GM19452 (cell line): ENCODE results near the gene ERC2.

Experiments used
- ATAC-seq: cut with Tn5 transposase; IDR thresholded peaks from one replicate; pipeline ENCODE4 v1.9.1; 2021; ENCODE audit not compliant: unreplicated experiment

Gene ERC2

GRCh38 chr3:56126632-56127031 is 341.6 kb downstream of the ERC2 start:
- no peak for ATAC-seq

- no peak for ATAC-seq
Measured at GRCh38 chr3:56125358-56126005, 342.8 kb downstream of the ERC2 start.

- ATAC-seq = no peak
Measured at GRCh38 chr3:56124546-56124945, 343.7 kb downstream of the ERC2 start.

- ATAC-seq = no peak
Measured at GRCh38 chr3:56123487-56123886, 344.8 kb downstream of the ERC2 start.

GRCh38 chr3:56122911-56123310 is 345.4 kb downstream of the ERC2 start:
- no peak for ATAC-seq

- no peak for ATAC-seq
Measured at GRCh38 chr3:56121716-56122115, 346.6 kb downstream of the ERC2 start.

- ATAC-seq = no peak
Measured at GRCh38 chr3:56119575-56120349, 348.5 kb downstream of the ERC2 start.

- ATAC-seq = no peak
Measured at GRCh38 chr3:56118968-56119367, 349.3 kb downstream of the ERC2 start.

GRCh38 chr3:56115698-56116097 is 352.6 kb downstream of the ERC2 start:
- ATAC-seq = no peak

GRCh38 chr3:56115199-56115598 is 353.1 kb downstream of the ERC2 start:
- ATAC-seq = no peak

GRCh38 chr3:56113908-56114307 is 354.4 kb downstream of the ERC2 start:
- no peak for ATAC-seq

- no peak for ATAC-seq
Measured at GRCh38 chr3:56113231-56113630, 355.0 kb downstream of the ERC2 start.

- no peak for ATAC-seq
Measured at GRCh38 chr3:56111606-56112304, 356.5 kb downstream of the ERC2 start.

- no peak for ATAC-seq
Measured at GRCh38 chr3:56110886-56111285, 357.4 kb downstream of the ERC2 start.

GRCh38 chr3:56107157-56107556 is 361.1 kb downstream of the ERC2 start:
- ATAC-seq = no peak

GRCh38 chr3:56102032-56102431 is 366.2 kb downstream of the ERC2 start:
- no peak for ATAC-seq

- ATAC-seq = no peak
Measured at GRCh38 chr3:56101576-56101975, 366.7 kb downstream of the ERC2 start.

GRCh38 chr3:56096999-56097398 is 371.3 kb downstream of the ERC2 start:
- ATAC-seq = no peak

GRCh38 chr3:56094170-56094569 is 374.1 kb downstream of the ERC2 start:
- ATAC-seq = no peak

- ATAC-seq = no peak
Measured at GRCh38 chr3:56089739-56090138, 378.5 kb downstream of the ERC2 start.

- ATAC-seq = no peak
Measured at GRCh38 chr3:56087451-56088053, 380.7 kb downstream of the ERC2 start.

- no peak for ATAC-seq
Measured at GRCh38 chr3:56086355-56086754, 381.9 kb downstream of the ERC2 start.
